Mucosa of descending colon (tissue), 3 donors: ENCODE results near the gene GPC6. TPM values are rescaled to one million over a fixed set of nuclear protein-coding genes. Genes with fewer than 3 reads are reported as not detected.
A peak's percentile ranks its signal among the peaks of the same experiment; 100 is the strongest.

Source experiments
- ATAC-seq: fragments of 200-7000 bp; cut with Tn5 transposase; one replicate; pipeline ENCODE4 v1.9.1; 2020; ENCODE audit warnings: mild to moderate bottlenecking, moderate library complexity
- DNase-seq, 3 donors: peaks; one replicate each; pipeline ENCODE4 v3.0.0-alpha.2; 2020
- H3K36me3 ChIP-seq: fragments of 200-600 bp; one replicate; pipeline ENCODE4 v1.8.0; 2021; ENCODE audit warnings: low read depth, mild to moderate bottlenecking
- H3K4me1 ChIP-seq: fragments of 200-600 bp; one replicate; pipeline ENCODE4 v1.8.0; 2021; ENCODE audit warnings: low read depth, mild to moderate bottlenecking
- H3K4me3 ChIP-seq: fragments of 200-600 bp; one replicate; pipeline ENCODE4 v1.8.0; 2021; ENCODE audit warnings: mild to moderate bottlenecking
- H3K9me3 ChIP-seq: fragments of 200-600 bp; one replicate; pipeline ENCODE4 v1.8.0; 2021; ENCODE audit warnings: mild to moderate bottlenecking
- CTCF ChIP-seq: fragments of 200-600 bp; IDR thresholded peaks from one replicate; pipeline ENCODE4 v1.8.0; 2022; ENCODE audit warnings: antibody characterized with exemption, mild to moderate bottlenecking
- intact Hi-C, 2 donors: fragments of 100-400 bp; cut with DNase I in 1 of 2; cut with micrococcal nuclease in 1 of 2; formaldehyde crosslinking; loops; one replicate each; pipeline versions ENCODE4 v1.11.0 to v1.11.1; 2022; cut with DNase I, micrococcal nuclease
- total RNA-seq, 3 donors: library from RNA; stranded (reverse); fragmentation: NEBNext Ultra II Directional in 2 of 3; extraction: Animal tissue kit (Norgen Biotek cat#: 25700) in 2 of 3; gene quantifications; one replicate each; pipeline versions ENCODE4 v1.2.1 to v1.2.4, GENCODE V29; 2021 to 2023
- donor health status: DM: no; HTN: no; CAD: no; lungs with moderate emphysema.
- donor health status: DM: no; HTN: no; CAD: no.
- donor health status: DM: no; HTN: yes; CAD: no.

GPC6 gene
- total RNA-seq, 3 donors from 2014 or later = 2.7 to 11.3 (median 7.5) TPM

GRCh38 chr13:94329277-94329676 is 1102.7 kb downstream of the GPC6 start:
- ATAC-seq (no peak), DNase-seq (no peak)
- Histone ChIP-seq H3K9me3 (no peaks in the 10 kb centered on the region), H3K4me1 (no peaks in the 10 kb centered on the region), H3K4me3 (no peak overlapping the region), H3K36me3 (no peaks in the 10 kb centered on the region)
- intact Hi-C loops = no loop called here
- TF ChIP-seq CTCF = no peak

DNA sequence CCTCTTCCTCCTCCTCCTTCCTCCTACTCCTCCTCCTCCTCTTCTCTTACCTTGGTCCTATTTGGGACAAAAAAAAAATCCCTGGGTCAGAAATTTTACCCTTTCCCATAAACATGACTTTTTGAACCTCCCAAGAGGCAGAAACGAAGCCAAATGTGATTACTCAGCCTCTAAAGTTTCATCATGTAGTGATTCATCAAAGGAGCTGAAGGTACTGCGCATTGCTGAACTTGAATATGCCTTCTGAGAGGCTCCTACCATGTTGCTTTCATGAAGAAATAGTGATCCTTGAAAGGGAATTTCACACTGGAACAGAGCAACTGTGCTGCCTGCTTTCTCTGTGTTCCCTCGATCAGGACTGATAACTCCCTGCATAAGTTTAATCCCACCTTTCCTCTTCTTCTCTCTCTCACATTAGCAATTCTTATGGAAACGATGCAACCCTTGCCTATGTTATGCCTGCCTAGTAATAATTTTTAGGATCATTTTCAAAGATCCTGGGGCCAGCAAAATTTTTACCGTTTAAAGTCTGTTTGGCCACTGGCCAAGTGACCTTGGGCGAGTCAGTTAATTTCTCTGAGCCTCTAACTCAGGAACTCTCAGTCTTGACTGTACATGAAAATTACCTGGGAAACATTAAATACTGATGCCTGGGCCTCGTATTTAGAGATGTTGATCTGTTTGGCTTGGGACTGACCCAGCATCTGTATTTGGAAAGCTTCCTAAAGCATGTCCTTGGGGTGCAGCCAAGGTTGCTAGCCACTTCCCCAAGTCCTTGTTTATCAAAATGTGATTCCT is 1103.3 kb downstream of the GPC6 start:
- intact Hi-C loops = no loop called here
- no peak for DNase-seq
- ATAC-seq = peak; percentile 36
- no peaks in the 10 kb centered on the region for H3K9me3 ChIP-seq
- H3K4me1 ChIP-seq = no peaks in the 10 kb centered on the region
- H3K4me3 ChIP-seq = no peak overlapping the region
- TF ChIP-seq CTCF = no peak
- no peaks in the 10 kb centered on the region for H3K36me3 ChIP-seq

DNA sequence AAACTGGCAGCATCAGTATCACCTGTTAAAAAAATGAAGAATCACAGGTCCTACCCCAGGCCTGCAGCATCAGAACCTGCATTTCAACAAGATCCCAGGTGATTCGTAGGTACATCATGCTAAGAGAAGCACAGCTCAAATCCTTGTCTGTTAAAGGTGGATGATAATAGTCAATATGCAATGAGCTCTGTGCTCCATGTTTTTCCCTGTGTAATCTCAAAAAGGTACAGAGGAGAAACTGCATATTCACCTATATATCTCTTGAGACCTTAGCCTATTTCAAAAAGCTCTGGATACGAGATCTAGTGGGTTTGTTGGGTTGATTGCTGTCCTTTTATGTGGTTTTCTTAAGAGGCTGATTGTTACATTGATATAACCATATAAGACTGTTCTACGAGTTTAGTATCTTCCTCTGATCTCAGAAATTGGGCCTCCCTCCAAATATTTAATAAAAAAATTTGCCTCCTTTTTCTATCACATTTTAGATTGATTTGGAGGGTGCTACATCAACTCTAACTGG is 1104.0 kb downstream of the GPC6 start:
- intact Hi-C loops = no loop called here
- no peak for ATAC-seq
- Histone ChIP-seq H3K4me1 (no peaks in the 10 kb centered on the region), H3K9me3 (no peaks in the 10 kb centered on the region), H3K36me3 (no peaks in the 10 kb centered on the region), H3K4me3 (no peak overlapping the region)
- DNase-seq = no peak
- no peak for TF ChIP-seq CTCF

DNA sequence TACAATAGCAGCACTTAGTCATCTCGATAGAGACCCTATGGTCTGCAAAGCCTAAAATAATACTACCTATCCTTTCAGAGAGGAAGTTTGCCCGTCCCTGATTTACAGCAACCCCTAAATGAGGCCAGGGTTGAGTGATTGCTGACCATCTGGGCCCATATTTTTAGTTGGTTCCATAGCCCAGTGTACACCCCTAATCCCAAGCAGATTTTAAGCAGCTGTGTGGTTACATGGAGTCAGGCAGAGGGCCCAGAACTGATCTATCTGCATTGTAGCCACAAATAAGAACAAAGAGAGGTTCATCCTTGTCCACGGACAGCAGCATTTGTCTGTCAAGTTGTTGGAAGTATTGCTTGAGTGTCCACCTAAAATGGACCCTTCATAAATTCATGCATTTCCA is 1104.7 kb downstream of the GPC6 start:
- Histone ChIP-seq H3K9me3 (no peaks in the 10 kb centered on the region), H3K4me1 (no peaks in the 10 kb centered on the region), H3K36me3 (no peaks in the 10 kb centered on the region), H3K4me3 (no peak overlapping the region)
- ATAC-seq (no peak), DNase-seq (no peak)
- intact Hi-C loops = no loop called here
- no peak for TF ChIP-seq CTCF

DNA sequence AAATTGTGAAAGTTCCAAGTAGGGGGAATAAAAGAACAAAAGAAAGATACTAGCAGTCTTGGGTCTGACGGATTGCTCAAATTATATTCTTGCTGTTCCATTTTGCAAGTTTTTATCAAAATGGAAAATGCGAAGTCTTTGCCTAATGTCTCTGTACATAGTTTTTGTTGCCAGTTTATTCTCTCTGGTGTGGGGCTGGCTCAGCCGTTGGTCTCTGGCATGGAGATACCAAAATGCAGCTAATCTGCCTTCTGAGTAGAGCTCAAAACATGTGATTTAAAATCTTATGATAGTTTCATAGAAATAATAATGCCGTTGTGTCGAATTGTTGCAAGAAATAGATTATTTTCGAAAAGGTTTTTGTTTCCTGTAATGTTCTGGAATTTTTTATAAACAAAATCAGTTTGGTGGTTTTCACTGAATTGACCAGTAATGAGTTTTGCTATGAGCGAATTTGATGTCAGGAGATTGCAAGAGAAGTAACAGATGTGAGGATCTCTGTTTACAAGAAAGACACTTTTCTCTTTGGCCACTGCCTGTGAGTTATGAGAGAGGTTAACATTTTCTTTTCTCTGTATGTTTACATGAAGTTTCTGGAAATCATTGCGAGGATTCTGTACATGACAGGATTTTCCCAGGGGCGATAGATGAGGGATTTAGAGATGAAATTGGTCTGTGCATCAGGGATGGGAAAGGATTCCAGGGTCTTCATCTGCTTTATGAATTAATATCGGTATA is 1105.9 kb downstream of the GPC6 start:
- H3K36me3 ChIP-seq = no peaks in the 10 kb centered on the region
- no peak for ATAC-seq
- no peak for DNase-seq
- TF ChIP-seq CTCF = no peak
- intact Hi-C loops = no loop called here
- H3K4me1 ChIP-seq = no peaks in the 10 kb centered on the region
- no peaks in the 10 kb centered on the region for H3K9me3 ChIP-seq
- no peak overlapping the region for H3K4me3 ChIP-seq
